ENCODE measurements around the gene MUC5B. TPM values are rescaled to one million over a fixed set of nuclear protein-coding genes. Genes with fewer than 3 reads are reported as not detected.

MUC5B gene
- total RNA-seq, 1 experiment from 2014 or later, result 1.6 TPM

DNA sequence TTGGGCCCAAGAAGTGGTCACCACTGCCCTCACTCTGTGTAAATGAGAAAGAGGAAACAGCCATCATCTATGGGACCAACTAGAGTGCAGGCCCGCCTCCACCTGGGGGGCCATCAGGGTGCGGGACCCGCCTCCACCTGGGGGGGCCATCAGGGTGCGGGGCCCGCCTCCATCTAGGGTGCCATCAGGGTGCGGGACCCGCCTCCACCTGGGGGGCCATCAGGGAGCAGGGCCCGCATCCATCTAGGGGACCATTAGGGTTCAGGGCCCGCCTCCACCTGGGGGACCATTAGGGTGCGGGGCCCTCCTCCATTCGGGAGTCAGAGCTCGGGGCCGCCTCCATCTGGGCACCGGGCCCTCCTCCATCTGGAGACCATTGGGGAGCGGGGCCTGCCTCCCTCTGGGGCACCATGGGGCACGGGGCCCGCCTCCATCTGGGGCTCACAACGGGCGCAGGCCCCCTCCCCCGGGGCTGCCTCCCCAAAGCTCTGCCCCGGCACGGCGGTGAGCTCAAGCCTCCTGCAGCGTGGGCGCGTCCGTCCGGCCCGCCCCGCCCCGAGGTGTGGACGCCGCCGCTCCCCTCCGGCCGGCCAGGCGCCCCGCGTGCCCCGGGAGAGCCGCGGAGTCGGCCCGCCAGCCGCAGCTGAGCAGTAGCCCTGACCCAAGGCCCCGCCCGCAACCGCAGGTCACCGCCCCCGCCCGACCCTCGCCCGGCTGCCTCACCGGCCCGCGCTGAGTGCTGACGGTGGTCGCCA is 86.1 kb downstream of the MUC5B start (continued):
- TF ChIP-seq, protein P1, sequence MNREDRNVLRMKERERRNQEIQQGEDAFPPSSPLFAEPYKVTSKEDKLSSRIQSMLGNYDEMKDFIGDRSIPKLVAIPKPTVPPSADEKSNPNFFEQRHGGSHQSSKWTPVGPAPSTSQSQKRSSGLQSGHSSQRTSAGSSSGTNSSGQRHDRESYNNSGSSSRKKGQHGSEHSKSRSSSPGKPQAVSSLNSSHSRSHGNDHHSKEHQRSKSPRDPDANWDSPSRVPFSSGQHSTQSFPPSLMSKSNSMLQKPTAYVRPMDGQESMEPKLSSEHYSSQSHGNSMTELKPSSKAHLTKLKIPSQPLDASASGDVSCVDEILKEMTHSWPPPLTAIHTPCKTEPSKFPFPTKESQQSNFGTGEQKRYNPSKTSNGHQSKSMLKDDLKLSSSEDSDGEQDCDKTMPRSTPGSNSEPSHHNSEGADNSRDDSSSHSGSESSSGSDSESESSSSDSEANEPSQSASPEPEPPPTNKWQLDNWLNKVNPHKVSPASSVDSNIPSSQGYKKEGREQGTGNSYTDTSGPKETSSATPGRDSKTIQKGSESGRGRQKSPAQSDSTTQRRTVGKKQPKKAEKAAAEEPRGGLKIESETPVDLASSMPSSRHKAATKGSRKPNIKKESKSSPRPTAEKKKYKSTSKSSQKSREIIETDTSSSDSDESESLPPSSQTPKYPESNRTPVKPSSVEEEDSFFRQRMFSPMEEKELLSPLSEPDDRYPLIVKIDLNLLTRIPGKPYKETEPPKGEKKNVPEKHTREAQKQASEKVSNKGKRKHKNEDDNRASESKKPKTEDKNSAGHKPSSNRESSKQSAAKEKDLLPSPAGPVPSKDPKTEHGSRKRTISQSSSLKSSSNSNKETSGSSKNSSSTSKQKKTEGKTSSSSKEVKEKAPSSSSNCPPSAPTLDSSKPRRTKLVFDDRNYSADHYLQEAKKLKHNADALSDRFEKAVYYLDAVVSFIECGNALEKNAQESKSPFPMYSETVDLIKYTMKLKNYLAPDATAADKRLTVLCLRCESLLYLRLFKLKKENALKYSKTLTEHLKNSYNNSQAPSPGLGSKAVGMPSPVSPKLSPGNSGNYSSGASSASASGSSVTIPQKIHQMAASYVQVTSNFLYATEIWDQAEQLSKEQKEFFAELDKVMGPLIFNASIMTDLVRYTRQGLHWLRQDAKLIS (CRISPR knock-in tag; IDR thresholded peaks at IDR 0.05; ENCODE audit: borderline replicate concordance), result no peak

DNA sequence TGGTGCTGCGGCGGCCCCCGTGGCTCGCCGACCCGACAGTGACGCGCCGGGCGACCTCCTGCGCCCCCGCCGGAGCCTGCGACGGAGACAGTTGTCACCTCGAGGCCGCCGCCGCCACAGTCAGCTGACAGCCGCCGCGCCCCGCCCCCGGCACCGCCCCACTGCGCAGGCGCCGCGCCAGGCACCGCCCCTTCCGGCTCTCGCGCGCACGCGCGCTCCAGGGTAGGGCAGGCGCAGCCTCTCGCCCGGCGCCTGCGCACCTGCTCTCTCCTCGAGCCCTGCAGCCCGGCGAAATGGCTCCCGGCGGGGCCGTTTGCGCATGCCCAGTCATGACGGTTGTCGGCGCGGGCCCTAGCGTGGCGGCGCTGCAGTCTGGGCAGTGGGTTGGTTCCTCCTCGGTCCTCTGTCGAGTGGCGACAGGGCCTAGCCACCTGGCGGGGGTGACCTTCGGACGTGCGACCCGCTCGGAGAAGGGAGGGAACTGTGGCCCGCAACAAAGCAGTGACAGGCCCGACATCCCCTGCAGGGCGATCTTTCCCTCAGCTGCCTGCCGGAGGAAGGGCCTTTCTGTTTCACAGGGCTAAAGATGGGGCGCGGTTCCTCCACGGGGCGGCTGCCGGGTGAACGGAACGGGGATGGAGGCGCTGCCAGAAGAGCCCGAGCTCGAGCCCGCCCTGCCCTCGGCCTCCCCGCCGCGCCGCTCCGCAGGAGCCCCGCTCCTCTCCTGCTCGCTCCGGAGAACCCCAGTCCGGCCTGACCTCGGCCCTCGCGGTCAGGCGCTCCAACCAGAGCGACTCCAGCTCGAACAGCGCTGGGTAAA is 86.8 kb downstream of the MUC5B start, which contains the start of gene TOLLIP:
TSS of gene TOLLIP (minus strand) at position 135 of the 820 bp plus-strand sequence. CDS start at position 1, 134 bp downstream.
- ChIA-PET POLR2A (no interaction called here), CTCF (interaction anchor here (1.1 to 1.7 kb wide), 4 partner anchors 17 to 343 kb away, joined by 3 to 7 read pairs (median 4); partner anchors contain the start of gene BRSK2)
- Mint-ChIP-seq H3K4me1 (peaks cover 13% of the 10 kb centered on the region), H3K36me3 (peaks cover 3% of the 10 kb centered on the region; the same call in 1 of the 2 replicates), H3K9me3 (peaks cover 24% of the 10 kb centered on the region), H3K27ac (0 out of 2 replicates have a peak within 1 kb of the TSS, but pooled peaks have one; percentile 32), H3K4me3 (peak within 1 kb of the TSS; percentile 70), H3K27me3 (ENCODE audit: low read depth) (peaks cover 42% of the 10 kb centered on the region)
- DNase-seq (ENCODE audit: low spot score), result peak; percentile 95
- ATAC-seq, result peak; percentile 93
- TF ChIP-seq FOXJ3 (CRISPR knock-in tag; IDR thresholded peaks at IDR 0.05; ENCODE audit: borderline replicate concordance) (no peak), ZNF416 (CRISPR knock-in tag; IDR thresholded peaks at IDR 0.05) (no peak), HMGA2 (CRISPR knock-in tag; IDR thresholded peaks at IDR 0.05) (no peak), ZNF317 (CRISPR knock-in tag; IDR thresholded peaks at IDR 0.05; ENCODE audit: borderline replicate concordance, low read depth) (no peak), CREM (CRISPR knock-in tag; IDR thresholded peaks at IDR 0.05) (no peak), NFATC4 (CRISPR knock-in tag; IDR thresholded peaks at IDR 0.05) (no peak), ZBTB21 (CRISPR knock-in tag; IDR thresholded peaks at IDR 0.05; ENCODE audit: borderline replicate concordance) (no peak), PRRX2 (CRISPR knock-in tag; IDR thresholded peaks at IDR 0.05) (no peak), IRF2 (CRISPR knock-in tag; IDR thresholded peaks at IDR 0.05; ENCODE audit: borderline replicate concordance, low read depth) (no peak), MXD4 (CRISPR knock-in tag; IDR thresholded peaks at IDR 0.05; ENCODE audit: borderline replicate concordance) (no peak), KAT7 (CRISPR knock-in tag; IDR thresholded peaks at IDR 0.05; ENCODE audit: borderline replicate concordance) (no peak), TCF7 (CRISPR knock-in tag; IDR thresholded peaks at IDR 0.05; ENCODE audit: low read depth) (0 out of 2 replicates have a peak, but pooled peaks have one; percentile 51)
- TF ChIP-seq, protein P2, sequence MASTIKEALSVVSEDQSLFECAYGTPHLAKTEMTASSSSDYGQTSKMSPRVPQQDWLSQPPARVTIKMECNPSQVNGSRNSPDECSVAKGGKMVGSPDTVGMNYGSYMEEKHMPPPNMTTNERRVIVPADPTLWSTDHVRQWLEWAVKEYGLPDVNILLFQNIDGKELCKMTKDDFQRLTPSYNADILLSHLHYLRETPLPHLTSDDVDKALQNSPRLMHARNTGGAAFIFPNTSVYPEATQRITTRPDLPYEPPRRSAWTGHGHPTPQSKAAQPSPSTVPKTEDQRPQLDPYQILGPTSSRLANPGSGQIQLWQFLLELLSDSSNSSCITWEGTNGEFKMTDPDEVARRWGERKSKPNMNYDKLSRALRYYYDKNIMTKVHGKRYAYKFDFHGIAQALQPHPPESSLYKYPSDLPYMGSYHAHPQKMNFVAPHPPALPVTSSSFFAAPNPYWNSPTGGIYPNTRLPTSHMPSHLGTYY (CRISPR knock-in tag; IDR thresholded peaks at IDR 0.05), result no peak
- TF ChIP-seq, protein P3, sequence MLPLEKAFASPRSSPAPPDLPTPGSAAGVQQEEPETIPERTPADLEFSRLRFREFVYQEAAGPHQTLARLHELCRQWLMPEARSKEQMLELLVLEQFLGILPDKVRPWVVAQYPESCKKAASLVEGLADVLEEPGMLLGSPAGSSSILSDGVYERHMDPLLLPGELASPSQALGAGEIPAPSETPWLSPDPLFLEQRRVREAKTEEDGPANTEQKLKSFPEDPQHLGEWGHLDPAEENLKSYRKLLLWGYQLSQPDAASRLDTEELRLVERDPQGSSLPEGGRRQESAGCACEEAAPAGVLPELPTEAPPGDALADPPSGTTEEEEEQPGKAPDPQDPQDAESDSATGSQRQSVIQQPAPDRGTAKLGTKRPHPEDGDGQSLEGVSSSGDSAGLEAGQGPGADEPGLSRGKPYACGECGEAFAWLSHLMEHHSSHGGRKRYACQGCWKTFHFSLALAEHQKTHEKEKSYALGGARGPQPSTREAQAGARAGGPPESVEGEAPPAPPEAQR (CRISPR knock-in tag; IDR thresholded peaks at IDR 0.05), result no peak
- TF ChIP-seq, protein P4, sequence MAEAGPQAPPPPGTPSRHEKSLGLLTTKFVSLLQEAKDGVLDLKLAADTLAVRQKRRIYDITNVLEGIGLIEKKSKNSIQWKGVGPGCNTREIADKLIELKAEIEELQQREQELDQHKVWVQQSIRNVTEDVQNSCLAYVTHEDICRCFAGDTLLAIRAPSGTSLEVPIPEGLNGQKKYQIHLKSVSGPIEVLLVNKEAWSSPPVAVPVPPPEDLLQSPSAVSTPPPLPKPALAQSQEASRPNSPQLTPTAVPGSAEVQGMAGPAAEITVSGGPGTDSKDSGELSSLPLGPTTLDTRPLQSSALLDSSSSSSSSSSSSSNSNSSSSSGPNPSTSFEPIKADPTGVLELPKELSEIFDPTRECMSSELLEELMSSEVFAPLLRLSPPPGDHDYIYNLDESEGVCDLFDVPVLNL (CRISPR knock-in tag; IDR thresholded peaks at IDR 0.05; ENCODE audit: borderline replicate concordance, low read depth), result no peak
- TF ChIP-seq, protein P5, sequence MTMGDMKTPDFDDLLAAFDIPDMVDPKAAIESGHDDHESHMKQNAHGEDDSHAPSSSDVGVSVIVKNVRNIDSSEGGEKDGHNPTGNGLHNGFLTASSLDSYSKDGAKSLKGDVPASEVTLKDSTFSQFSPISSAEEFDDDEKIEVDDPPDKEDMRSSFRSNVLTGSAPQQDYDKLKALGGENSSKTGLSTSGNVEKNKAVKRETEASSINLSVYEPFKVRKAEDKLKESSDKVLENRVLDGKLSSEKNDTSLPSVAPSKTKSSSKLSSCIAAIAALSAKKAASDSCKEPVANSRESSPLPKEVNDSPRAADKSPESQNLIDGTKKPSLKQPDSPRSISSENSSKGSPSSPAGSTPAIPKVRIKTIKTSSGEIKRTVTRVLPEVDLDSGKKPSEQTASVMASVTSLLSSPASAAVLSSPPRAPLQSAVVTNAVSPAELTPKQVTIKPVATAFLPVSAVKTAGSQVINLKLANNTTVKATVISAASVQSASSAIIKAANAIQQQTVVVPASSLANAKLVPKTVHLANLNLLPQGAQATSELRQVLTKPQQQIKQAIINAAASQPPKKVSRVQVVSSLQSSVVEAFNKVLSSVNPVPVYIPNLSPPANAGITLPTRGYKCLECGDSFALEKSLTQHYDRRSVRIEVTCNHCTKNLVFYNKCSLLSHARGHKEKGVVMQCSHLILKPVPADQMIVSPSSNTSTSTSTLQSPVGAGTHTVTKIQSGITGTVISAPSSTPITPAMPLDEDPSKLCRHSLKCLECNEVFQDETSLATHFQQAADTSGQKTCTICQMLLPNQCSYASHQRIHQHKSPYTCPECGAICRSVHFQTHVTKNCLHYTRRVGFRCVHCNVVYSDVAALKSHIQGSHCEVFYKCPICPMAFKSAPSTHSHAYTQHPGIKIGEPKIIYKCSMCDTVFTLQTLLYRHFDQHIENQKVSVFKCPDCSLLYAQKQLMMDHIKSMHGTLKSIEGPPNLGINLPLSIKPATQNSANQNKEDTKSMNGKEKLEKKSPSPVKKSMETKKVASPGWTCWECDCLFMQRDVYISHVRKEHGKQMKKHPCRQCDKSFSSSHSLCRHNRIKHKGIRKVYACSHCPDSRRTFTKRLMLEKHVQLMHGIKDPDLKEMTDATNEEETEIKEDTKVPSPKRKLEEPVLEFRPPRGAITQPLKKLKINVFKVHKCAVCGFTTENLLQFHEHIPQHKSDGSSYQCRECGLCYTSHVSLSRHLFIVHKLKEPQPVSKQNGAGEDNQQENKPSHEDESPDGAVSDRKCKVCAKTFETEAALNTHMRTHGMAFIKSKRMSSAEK (CRISPR knock-in tag; IDR thresholded peaks at IDR 0.05; ENCODE audit: borderline replicate concordance), result 0 out of 2 replicates have a peak, but pooled peaks have one; percentile 30

All from WTC11 (cell line).